Chondrocyte (in vitro differentiated cells): ENCODE measurements around the gene ARHGEF26. TPM values are rescaled to one million over a fixed set of nuclear protein-coding genes. Genes with fewer than 3 reads are reported as not detected.

Experiments
- DNase-seq: peaks from one replicate; pipeline ENCODE4 v3.0.0; 2021; ENCODE audit warnings: mixed read lengths, low spot score
- H3K27ac Mint-ChIP-seq: one replicate; pipeline ENCODE4 v1.8.0; 2021; ENCODE audit warnings: mild to moderate bottlenecking, moderate library complexity, mixed read lengths; ENCODE audit not compliant: unreplicated experiment
- H3K27me3 Mint-ChIP-seq: 2 replicates; pipeline ENCODE4 v1.8.0; 2021; ENCODE audit warnings: low read depth, mixed read lengths
- H3K36me3 Mint-ChIP-seq: 2 replicates; pipeline ENCODE4 v1.8.0; 2021; ENCODE audit warnings: low read depth, mixed read lengths
- H3K4me1 Mint-ChIP-seq: 2 replicates; pipeline ENCODE4 v1.8.0; 2021; ENCODE audit warnings: low read depth, mild to moderate bottlenecking, mixed read lengths
- H3K4me3 Mint-ChIP-seq: one replicate; pipeline ENCODE4 v1.8.0; 2021; ENCODE audit warnings: mild to moderate bottlenecking, moderate library complexity, mixed read lengths; ENCODE audit not compliant: unreplicated experiment
- H3K9me3 Mint-ChIP-seq: 2 replicates; pipeline ENCODE4 v1.8.0; 2021; ENCODE audit warnings: low read depth, mixed read lengths
- total RNA-seq: library from RNA; stranded (reverse); gene quantifications from 3 replicates; pipeline ENCODE4 v1.2.1, GENCODE V29; 2021
- TF ChIP-seq, protein P1 (sequence below): fragments of 200-600 bp; sonication (generic); IDR thresholded peaks from 2 replicates; pipeline ENCODE4 v1.5.0; 2021; ENCODE audit warnings: antibody characterized with exemption, mild to moderate bottlenecking, moderate library complexity

The ARHGEF26 gene
- total RNA-seq, 1 donor from 2014 or later: 3.5 TPM

DNA sequence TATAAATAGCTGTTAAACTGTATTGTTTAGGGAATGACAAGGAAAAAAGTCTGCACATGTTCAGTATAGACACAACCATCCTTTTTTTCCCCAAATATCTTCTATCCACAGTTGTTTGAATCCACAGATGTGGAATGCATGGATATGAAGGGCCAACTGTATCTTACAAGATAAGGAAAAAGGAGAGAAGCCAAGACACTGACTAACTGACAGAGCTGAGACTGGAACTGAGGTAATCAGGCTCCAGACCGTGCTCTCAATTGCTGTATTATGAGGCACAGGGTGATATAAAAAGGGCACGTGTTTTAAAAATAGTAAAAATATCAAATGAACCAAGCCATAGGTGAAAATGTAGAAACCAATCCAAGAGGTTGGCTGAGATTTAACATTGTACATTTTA is 154.1 kb downstream of the ARHGEF26 start:
- Mint-ChIP-seq H3K4me1 (peaks cover 2% of the 10 kb centered on the region), H3K36me3 (peaks cover 28% of the 10 kb centered on the region)

DNA sequence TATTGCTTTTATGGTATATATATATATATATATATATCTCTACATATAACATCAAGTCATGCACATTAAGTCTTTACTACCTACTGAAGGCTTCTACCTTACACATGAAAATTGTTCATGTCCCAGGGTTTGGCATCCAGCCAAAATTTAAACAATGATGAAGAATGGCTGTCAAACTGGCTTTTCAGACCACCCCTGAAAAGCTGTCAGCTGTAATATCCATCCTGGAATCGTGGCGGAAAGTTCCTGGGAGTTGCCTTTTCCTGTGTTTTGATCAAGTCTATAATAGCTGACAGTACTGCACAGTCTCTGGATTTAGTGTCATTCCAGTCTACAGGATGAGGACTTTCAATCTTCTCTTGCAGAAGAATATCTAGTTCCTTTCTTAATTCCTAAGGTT is 154.8 kb downstream of the ARHGEF26 start:
- DNase-seq: no peak
- Mint-ChIP-seq H3K9me3 (no peaks in the 10 kb centered on the region), H3K4me1 (peaks cover 2% of the 10 kb centered on the region), H3K27ac (no peak overlapping the region), H3K36me3 (peaks cover 30% of the 10 kb centered on the region), H3K27me3 (no peaks in the 10 kb centered on the region), H3K4me3 (no peak overlapping the region)
- TF ChIP-seq, protein P1, sequence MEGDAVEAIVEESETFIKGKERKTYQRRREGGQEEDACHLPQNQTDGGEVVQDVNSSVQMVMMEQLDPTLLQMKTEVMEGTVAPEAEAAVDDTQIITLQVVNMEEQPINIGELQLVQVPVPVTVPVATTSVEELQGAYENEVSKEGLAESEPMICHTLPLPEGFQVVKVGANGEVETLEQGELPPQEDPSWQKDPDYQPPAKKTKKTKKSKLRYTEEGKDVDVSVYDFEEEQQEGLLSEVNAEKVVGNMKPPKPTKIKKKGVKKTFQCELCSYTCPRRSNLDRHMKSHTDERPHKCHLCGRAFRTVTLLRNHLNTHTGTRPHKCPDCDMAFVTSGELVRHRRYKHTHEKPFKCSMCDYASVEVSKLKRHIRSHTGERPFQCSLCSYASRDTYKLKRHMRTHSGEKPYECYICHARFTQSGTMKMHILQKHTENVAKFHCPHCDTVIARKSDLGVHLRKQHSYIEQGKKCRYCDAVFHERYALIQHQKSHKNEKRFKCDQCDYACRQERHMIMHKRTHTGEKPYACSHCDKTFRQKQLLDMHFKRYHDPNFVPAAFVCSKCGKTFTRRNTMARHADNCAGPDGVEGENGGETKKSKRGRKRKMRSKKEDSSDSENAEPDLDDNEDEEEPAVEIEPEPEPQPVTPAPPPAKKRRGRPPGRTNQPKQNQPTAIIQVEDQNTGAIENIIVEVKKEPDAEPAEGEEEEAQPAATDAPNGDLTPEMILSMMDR: no peak

More for the DNA sequence above, 154.1 kb downstream of the ARHGEF26 start:
- DNase-seq: no peak
- H3K27me3 Mint-ChIP-seq: no peaks in the 10 kb centered on the region
- no peak overlapping the region for H3K4me3 Mint-ChIP-seq
- TF ChIP-seq, protein P1: no peak
- H3K9me3 Mint-ChIP-seq: no peaks in the 10 kb centered on the region
- peak overlapping the region; percentile 49 for H3K27ac Mint-ChIP-seq

DNA sequence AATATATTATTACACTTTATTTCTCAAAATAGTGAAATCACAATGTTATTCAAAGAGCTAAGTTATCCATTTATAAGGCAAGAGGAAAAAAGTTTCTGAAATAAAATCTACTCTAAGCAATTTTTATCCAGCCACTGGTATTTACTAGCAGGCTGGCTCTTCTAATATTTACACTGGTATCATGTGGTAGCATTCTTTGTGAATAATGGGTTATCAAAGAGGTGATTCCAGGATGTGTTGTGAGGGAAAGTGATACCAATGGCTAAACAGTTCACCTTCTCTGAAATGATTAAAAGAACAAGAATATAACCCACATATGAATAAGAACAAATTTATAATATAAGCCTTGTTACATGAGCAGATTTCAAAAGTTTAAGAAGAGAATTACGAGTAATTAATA is 159.0 kb downstream of the ARHGEF26 start:
- TF ChIP-seq, protein P1: no peak
- Mint-ChIP-seq H3K27me3 (no peaks in the 10 kb centered on the region), H3K4me1 (peaks cover 2% of the 10 kb centered on the region), H3K27ac (no peak overlapping the region), H3K4me3 (no peak overlapping the region), H3K9me3 (no peaks in the 10 kb centered on the region), H3K36me3 (peaks cover 31% of the 10 kb centered on the region)
- no peak for DNase-seq

DNA sequence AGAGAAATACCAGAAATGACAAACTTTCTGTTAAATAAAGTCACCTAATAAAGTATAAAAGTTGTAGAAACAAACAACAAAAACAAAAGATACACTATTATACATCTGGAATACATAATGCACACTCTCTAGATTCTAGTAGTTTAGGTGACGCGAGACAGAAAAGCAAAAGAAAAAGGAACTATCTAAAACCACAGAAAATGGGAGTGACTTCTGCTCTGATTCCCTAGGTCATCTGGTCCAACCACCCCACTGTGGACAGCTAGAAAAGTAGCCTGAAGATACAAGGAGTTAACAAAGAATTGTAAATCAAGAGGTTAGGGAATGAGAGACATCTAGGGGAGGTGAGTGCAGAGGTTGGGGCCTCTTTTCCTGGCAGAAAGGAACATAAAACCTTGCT is 164.0 kb downstream of the ARHGEF26 start:
- no peak overlapping the region for H3K27ac Mint-ChIP-seq
- H3K4me1 Mint-ChIP-seq: no peaks in the 10 kb centered on the region
- TF ChIP-seq, protein P1: no peak
- no peak for DNase-seq
- H3K36me3 Mint-ChIP-seq: peaks cover 38% of the 10 kb centered on the region
- H3K4me3 Mint-ChIP-seq: no peak overlapping the region
- no peaks in the 10 kb centered on the region for H3K27me3 Mint-ChIP-seq
- H3K9me3 Mint-ChIP-seq: no peaks in the 10 kb centered on the region

DNA sequence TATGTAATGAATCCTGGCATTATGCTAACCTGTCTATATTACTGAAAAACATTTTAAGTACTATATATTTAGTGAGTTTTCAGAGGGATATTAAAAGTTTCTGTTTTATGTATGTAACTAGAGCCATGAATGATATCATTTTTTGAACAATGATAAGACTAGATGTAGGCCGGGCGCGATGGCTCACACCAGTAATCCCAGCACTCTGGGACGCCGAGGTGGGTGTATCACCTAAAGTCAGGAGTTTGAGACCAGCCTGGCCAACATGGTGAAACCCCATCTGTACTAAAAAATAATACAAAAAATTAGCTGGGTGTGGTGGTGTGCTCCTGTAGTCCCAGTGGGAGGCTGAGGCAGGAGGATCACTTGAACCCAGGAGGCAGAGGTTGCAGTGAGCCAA is 169.0 kb downstream of the ARHGEF26 start:
- no peak overlapping the region for H3K4me3 Mint-ChIP-seq
- peaks cover 36% of the 10 kb centered on the region for H3K36me3 Mint-ChIP-seq
- no peaks in the 10 kb centered on the region for H3K27me3 Mint-ChIP-seq
- TF ChIP-seq, protein P1: no peak
- no peaks in the 10 kb centered on the region for H3K4me1 Mint-ChIP-seq
- no peak overlapping the region for H3K27ac Mint-ChIP-seq
- H3K9me3 Mint-ChIP-seq: no peaks in the 10 kb centered on the region
- no peak for DNase-seq
